COLO668 (cell line): ENCODE results near the gene PNN.
"Not testable (repeated sequence)": the region's sequence is repeated elsewhere in the genome, so short reads cannot be mapped to it uniquely, and the experiment has no call there.

Experiments used
- DNase-seq: peaks from one replicate; lab custom pipeline; 2025; ENCODE audit not compliant: unreplicated experiment; lab: John Stamatoyannopoulos, UW

Gene PNN

GRCh38 chr14:39174560-39175444 lies at the start of gene PNN:
Gene PNN (plus strand): TSS chr14:39175254. CDS start chr14:39175280, 26 bp downstream.
- DNase-seq: peak; percentile 98

- not testable (repeated sequence) for DNase-seq
Measured at GRCh38 chr14:39137835-39138234, 37.2 kb upstream of the PNN start.

- no peak for DNase-seq
Measured at GRCh38 chr14:39138440-39138839, 36.6 kb upstream of the PNN start.

- no peak for DNase-seq
Measured at GRCh38 chr14:39140170-39140569, 34.9 kb upstream of the PNN start.

GRCh38 chr14:39141623-39142022 lies 33.4 kb upstream of the PNN start:
- DNase-seq: not testable (repeated sequence)

- not testable (repeated sequence) for DNase-seq
Measured at GRCh38 chr14:39143226-39143625, 31.8 kb upstream of the PNN start.

GRCh38 chr14:39145266-39145966 lies 29.6 kb upstream of the PNN start:
- DNase-seq: no peak

GRCh38 chr14:39154594-39155189 lies 20.4 kb upstream of the PNN start:
- DNase-seq: no peak

- DNase-seq: no peak
Measured at GRCh38 chr14:39157491-39157890, 17.6 kb upstream of the PNN start.

- no peak for DNase-seq
Measured at GRCh38 chr14:39158222-39158858, 16.7 kb upstream of the PNN start.

- no peak for DNase-seq
Measured at GRCh38 chr14:39160494-39160893, 14.6 kb upstream of the PNN start.

- DNase-seq: not testable (repeated sequence)
Measured at GRCh38 chr14:39167797-39168320, 7.2 kb upstream of the PNN start.

GRCh38 chr14:39168591-39168990 lies 6.5 kb upstream of the PNN start:
- no peak for DNase-seq

GRCh38 chr14:39169541-39169900 lies 5.5 kb upstream of the PNN start:
- no peak for DNase-seq

GRCh38 chr14:39173198-39173597 lies 1.9 kb upstream of the PNN start:
- no peak for DNase-seq

GRCh38 chr14:39175445-39176262 lies 600 bp downstream of the PNN start:
- DNase-seq: peak; percentile 72

- no peak for DNase-seq
Measured at GRCh38 chr14:39176263-39177167, 1.5 kb downstream of the PNN start.

- no peak for DNase-seq
Measured at GRCh38 chr14:39177168-39177545, 2.1 kb downstream of the PNN start.

GRCh38 chr14:39179042-39179441 lies 4.0 kb downstream of the PNN start:
- DNase-seq: no peak
